ENCODE results near the gene MAP1LC3A.

DNA sequence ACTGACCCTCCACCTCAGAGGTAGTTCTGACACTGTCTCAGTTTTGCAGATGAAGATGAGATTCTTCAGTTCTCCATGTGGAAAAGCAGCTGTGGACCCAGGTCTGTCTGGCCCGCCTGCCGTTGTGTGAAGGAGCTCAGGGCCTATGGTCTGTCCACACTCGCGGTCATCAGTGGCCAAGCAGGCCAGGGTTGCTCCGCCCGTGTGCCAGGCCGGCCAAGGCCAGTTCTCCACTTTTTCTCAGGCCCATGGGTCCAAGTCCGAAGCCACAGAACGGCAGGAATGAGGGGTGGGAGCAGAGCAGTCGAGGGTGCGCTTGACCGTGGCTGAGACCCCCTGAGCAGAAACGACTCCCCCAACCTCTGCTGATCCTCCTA lies 8.6 kb upstream of the MAP1LC3A start:
- TF ChIP-seq EZH2 (IDR thresholded peaks at IDR 0.05): no peak
- no peak for TF ChIP-seq POLR2AphosphoS5 (IDR thresholded peaks at IDR 0.05; ENCODE audit: borderline replicate concordance, low read depth, low read length)
